Epithelial cell of proximal tubule (primary cell): Measurements from ENCODE around the gene FBXO33. TPM values are rescaled to one million over a fixed set of nuclear protein-coding genes. Genes with fewer than 3 reads are reported as not detected.

Source experiments
- total RNA-seq: library from RNA; depleted of rRNA; stranded (reverse); fragments of >200 nt; gene quantifications from 2 replicates; pipeline ENCODE4 v1.2.3, GENCODE V29; 2015

The FBXO33 gene
- total RNA-seq, 1 donor from 2014 or later, result 14.4 TPM

Other genes with a start within 250 kb of the FBXO33 start
- 10.4 and 12.1 TPM in 2 replicates for gene MIA2, start 198.5 kb downstream of the FBXO33 start, total RNA-seq